ENCODE results near the gene PHACTR3. TPM values are rescaled to one million over a fixed set of nuclear protein-coding genes. Genes with fewer than 3 reads are reported as not detected.
A peak's percentile ranks its signal among the peaks of the same experiment; 100 is the strongest.

Gene PHACTR3
- total RNA-seq, 1 donor from 2014 or later, result 22.3 TPM

- TF ChIP-seq, protein P1, sequence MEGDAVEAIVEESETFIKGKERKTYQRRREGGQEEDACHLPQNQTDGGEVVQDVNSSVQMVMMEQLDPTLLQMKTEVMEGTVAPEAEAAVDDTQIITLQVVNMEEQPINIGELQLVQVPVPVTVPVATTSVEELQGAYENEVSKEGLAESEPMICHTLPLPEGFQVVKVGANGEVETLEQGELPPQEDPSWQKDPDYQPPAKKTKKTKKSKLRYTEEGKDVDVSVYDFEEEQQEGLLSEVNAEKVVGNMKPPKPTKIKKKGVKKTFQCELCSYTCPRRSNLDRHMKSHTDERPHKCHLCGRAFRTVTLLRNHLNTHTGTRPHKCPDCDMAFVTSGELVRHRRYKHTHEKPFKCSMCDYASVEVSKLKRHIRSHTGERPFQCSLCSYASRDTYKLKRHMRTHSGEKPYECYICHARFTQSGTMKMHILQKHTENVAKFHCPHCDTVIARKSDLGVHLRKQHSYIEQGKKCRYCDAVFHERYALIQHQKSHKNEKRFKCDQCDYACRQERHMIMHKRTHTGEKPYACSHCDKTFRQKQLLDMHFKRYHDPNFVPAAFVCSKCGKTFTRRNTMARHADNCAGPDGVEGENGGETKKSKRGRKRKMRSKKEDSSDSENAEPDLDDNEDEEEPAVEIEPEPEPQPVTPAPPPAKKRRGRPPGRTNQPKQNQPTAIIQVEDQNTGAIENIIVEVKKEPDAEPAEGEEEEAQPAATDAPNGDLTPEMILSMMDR (conservative IDR thresholded peaks at IDR 0.05), result peak; percentile 99
- peak; percentile 86 for DNase-seq (ENCODE audit: low read depth, low spot score)
- Mint-ChIP-seq H3K27me3 (ENCODE audit: low read depth) (peaks cover 72% of the 10 kb centered on the region), H3K36me3 (ENCODE audit: low read depth) (no peaks in the 10 kb centered on the region), H3K4me1 (peaks cover 6% of the 10 kb centered on the region), H3K4me3 (peak overlapping the region; percentile 20), H3K27ac (ENCODE audit: unreplicated experiment) (no peak overlapping the region), H3K9me3 (no peaks in the 10 kb centered on the region)
Measured at GRCh38 chr20:59571551-59572314, 32.6 kb upstream of the PHACTR3 start.

- no peak overlapping the region for H3K27ac Mint-ChIP-seq (ENCODE audit: unreplicated experiment)
- TF ChIP-seq, protein P1 (conservative IDR thresholded peaks at IDR 0.05), result no peak
- H3K36me3 Mint-ChIP-seq (ENCODE audit: low read depth), result no peaks in the 10 kb centered on the region
- H3K4me1 Mint-ChIP-seq, result peaks cover 6% of the 10 kb centered on the region
- no peaks in the 10 kb centered on the region for H3K9me3 Mint-ChIP-seq
- H3K27me3 Mint-ChIP-seq (ENCODE audit: low read depth), result peaks cover 74% of the 10 kb centered on the region
- no peak overlapping the region for H3K4me3 Mint-ChIP-seq
- DNase-seq (ENCODE audit: low read depth, low spot score), result no peak
Measured at GRCh38 chr20:59572515-59572914, 31.8 kb upstream of the PHACTR3 start.

DNA sequence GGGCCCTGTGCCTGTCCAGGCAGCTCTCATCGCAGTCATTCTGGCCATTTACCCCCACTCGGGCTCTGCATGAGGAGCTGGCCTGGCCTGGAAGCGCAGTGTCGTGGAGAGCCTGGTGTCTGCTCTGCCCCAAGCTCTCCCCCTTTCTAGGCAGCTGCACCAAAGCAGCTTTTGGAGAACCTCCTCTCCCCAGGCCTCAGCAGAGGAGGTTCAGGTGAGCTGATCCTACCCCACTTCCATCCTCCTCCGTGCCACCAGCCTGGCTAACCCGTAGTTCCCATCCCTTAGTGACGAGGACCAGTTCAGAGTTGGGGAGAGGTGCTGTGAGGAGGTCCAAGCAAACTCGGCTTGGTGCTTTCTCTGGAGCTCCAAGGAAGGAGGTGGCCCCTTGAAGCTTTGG lies 30.5 kb upstream of the PHACTR3 start:
- no peak for DNase-seq (ENCODE audit: low read depth, low spot score)
- Mint-ChIP-seq H3K9me3 (no peaks in the 10 kb centered on the region), H3K4me1 (peaks cover 6% of the 10 kb centered on the region), H3K27ac (ENCODE audit: unreplicated experiment) (no peak overlapping the region), H3K27me3 (ENCODE audit: low read depth) (peaks cover 73% of the 10 kb centered on the region), H3K36me3 (ENCODE audit: low read depth) (no peaks in the 10 kb centered on the region), H3K4me3 (no peak overlapping the region)
- TF ChIP-seq, protein P1 (conservative IDR thresholded peaks at IDR 0.05), result no peak

DNA sequence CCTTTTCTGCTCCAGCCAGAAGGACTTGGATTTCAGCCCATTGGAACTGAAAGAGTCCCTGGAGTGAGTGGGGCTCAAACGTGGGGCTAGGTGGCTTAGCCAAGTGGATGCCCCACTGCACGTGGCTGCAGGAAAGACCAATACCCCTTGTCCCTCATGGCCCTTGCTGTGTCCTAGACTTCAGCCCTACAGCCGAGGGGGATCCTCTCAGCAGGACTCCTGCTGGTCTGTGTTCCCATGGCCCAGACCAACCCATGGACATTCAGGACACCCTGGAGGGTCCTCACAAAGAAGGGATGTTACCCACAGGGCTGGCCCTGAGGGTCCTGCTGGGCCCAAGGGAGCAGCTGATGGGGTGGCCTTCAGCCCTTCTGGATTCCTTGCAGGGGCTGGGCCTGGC lies 30.0 kb upstream of the PHACTR3 start:
- Mint-ChIP-seq H3K27ac (ENCODE audit: unreplicated experiment) (no peak overlapping the region), H3K36me3 (ENCODE audit: low read depth) (no peaks in the 10 kb centered on the region), H3K9me3 (no peaks in the 10 kb centered on the region), H3K4me3 (no peak overlapping the region), H3K4me1 (peaks cover 6% of the 10 kb centered on the region), H3K27me3 (ENCODE audit: low read depth) (peaks cover 73% of the 10 kb centered on the region)
- TF ChIP-seq, protein P1 (conservative IDR thresholded peaks at IDR 0.05), result no peak
- no peak for DNase-seq (ENCODE audit: low read depth, low spot score)

- Mint-ChIP-seq H3K4me3 (no peak overlapping the region), H3K27me3 (ENCODE audit: low read depth) (peaks cover 73% of the 10 kb centered on the region)
- DNase-seq (ENCODE audit: low read depth, low spot score), result no peak
Measured at GRCh38 chr20:59575216-59575615, 29.1 kb upstream of the PHACTR3 start.

More at GRCh38 chr20:59575216-59575615, 29.1 kb upstream of the PHACTR3 start:
- H3K9me3 Mint-ChIP-seq, result no peaks in the 10 kb centered on the region
- TF ChIP-seq, protein P1 (conservative IDR thresholded peaks at IDR 0.05), result no peak
- H3K4me1 Mint-ChIP-seq, result peaks cover 6% of the 10 kb centered on the region
- no peaks in the 10 kb centered on the region for H3K36me3 Mint-ChIP-seq (ENCODE audit: low read depth)
- H3K27ac Mint-ChIP-seq (ENCODE audit: unreplicated experiment), result no peak overlapping the region
